HG03280 (cell line): ENCODE measurements around the gene SDC4.

Experiments used
- ATAC-seq: cut with Tn5 transposase; IDR thresholded peaks from one replicate; pipeline ENCODE4 v1.9.1; 2021; ENCODE audit warnings: mild to moderate bottlenecking, moderate library complexity; ENCODE audit not compliant: unreplicated experiment

The SDC4 gene

DNA sequence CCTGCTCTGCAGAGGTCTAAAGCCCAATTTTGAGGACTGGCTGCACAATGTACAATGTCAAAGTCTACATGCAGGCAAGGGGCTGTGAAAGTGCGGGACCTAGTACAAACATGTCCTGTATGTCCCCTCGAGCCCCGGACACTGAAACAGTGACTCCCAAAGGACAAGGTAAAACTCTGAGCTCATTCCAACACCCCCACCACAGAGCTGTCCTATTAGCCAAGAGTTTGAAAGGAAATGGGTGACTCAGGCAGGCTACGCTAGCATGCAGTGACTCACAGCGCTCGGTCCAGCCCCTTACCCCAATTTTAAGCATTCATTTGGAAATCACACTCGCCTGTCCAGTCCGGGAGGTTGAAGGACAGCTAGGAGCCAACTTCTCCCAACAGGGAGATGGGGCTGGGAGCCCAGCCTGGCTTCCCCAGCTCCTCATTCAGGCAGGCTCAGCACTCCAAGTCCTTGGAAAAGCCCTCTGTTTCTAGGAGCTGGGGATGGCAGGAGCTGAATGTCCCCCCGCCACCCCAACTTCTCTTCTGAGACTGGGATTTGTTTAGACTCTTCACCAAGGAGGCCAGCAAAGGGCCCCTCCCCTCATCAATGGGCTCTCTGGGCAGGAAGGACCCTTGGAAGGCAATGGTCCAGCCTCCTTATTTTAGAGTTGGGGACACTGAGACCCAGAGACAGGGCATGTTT is 3.9 kb downstream of the SDC4 start:
- ATAC-seq = no peak

GRCh38 chr20:45343532-45344167 is 4.6 kb downstream of the SDC4 start:
- no peak for ATAC-seq

GRCh38 chr20:45342855-45343531 is 5.2 kb downstream of the SDC4 start:
- ATAC-seq = no peak

- ATAC-seq = no peak
Observed at GRCh38 chr20:45341939-45342854, 6.0 kb downstream of the SDC4 start.

- no peak for ATAC-seq
Observed at GRCh38 chr20:45341579-45341938, 6.7 kb downstream of the SDC4 start.

DNA sequence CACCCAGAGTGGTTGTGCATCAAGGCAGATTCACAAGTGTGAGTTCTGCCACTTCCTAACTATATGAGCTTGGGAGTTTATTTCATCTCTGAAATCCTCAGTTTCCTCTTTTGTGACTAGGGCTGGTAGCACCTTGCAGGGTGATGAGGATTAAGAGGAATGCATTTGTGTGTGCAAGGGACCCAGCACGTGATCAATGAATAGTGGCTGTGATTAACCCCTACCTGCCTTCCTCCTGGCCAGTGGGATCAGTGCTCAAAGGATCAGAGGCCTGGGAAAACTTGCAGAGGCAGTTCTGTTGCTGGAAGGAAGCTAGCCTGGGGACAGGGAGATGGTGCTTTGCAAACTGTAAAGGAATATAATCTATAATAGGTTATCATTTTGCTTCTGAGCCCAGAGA is 7.3 kb downstream of the SDC4 start:
- no peak for ATAC-seq

DNA sequence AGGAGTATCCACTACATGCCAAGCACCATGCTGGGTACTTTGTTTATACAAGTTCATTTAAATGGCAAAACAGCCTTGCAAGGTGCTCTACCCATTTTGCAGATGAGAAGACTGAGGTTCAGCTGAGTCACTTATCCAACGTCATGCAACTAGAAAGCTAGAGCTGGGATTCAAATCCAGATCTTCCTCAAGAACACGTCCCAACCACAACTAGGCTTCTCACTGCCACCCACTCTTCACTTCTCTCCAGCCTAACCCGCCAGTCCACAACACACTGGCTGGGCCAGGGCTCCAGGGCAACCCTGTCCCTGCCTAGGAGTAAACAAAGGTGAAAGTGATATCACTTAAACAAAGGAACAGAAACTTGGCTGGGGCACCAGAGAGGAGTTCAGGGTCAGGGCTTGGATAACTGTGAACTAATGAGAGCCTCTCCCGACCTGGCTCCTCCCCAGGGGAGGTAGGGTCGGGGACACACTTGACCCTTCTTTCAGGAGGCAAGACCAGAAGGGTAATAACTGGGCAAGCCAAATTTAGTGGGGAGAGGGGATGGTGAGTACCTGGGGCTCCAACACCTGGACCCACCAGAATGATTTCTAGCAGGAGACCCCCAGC is 7.9 kb downstream of the SDC4 start:
- ATAC-seq = no peak

GRCh38 chr20:45339799-45340198 is 8.4 kb downstream of the SDC4 start:
- no peak for ATAC-seq

- no peak for ATAC-seq
Observed at GRCh38 chr20:45339084-45339483, 9.1 kb downstream of the SDC4 start.

GRCh38 chr20:45338121-45339030 is 9.8 kb downstream of the SDC4 start:
- ATAC-seq = no peak

DNA sequence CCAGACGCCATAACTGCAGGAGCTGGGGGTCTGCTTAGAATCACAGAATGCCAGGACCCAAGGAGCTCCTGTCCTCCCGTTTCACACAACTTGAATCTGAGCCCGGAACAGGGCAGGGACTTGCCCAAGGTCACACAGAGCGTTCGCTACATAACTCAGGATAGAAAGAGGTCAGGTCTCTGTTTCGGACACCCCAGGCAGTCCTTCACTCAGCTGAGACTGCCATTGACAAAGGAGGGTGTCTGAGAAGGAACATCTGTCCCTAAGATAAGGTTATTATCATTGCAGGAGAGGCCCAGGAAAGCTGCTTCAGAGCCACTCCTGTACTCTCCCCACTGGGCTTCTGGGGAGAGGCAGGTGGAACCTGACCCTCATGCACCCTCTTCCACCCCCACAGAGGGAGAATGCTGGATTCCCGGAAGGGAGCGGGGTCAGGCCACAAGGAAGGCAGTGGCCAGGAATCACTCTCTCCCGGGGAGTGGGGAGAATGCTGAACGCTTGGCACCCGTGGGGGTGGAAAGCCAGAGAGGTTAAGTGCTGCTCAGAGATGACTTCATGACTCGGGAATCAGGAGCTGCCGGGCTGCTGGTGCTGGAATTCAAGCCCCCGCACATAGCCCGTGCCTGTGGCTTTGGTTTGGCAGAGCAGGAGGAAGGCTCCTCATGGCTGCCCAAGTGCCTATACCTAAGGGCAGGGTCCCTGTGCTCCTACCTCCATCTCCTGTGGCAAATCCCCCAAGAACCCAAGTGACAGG is 10.7 kb downstream of the SDC4 start:
- no peak for ATAC-seq

DNA sequence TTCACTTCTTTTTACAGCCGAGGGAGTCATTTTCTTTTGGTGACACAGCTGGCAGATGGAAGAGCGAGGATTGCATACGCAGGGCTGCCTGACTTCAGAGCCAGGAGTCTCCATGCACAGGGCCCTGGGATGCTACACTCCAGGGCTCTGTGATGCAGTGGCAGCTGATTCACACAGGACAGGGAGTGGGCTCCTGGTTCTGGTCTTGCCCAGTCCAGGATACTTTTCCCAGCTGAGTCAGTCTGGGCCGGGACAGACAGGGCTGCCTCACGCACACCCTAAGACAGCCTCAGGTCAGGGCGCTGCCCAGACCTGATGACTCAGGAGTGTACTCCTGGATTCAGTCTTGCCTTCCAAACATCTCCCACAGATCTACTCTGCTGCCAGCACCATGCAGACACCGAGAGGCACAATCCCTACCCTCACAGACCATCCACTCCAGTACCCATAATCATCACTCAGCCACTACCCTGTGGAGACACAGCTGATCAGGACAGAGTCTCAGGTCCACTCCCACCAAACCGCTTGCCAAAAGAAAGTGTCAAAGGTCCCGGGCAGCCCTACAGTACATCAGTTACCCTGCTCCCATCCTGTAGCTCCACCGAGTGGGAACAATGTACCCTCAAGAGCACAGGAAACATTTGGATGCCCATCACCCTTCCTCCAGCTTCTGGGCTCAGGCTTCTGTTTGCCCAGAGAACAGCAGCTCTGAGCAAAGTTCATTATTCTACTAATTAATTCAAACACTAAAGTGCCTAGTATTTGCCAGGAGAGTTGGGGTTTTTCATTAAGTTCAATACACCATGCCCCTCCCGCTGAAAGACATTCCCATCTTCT is 11.5 kb downstream of the SDC4 start:
- ATAC-seq = no peak

DNA sequence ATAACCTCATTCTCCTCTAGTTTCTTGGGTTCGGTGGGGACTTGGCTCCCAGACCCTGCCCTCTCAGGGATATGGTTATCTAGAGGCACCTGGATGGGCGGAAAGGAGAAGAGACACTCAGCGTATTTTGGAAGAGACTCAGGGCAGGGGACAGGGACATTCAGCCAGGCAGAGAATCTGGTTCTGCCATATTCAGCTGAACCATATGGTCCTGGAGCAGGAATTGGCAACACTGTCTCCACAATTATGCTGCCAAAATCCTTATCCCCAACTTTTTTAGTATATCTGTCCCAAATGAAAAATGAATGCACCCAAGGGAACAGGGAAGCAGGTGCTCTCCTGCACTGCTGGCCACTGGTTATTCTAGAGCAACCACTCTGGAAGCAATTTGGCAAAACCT is 17.7 kb downstream of the SDC4 start:
- ATAC-seq = no peak

- ATAC-seq = no peak
Observed at GRCh38 chr20:45329497-45330319, 18.5 kb downstream of the SDC4 start.

DNA sequence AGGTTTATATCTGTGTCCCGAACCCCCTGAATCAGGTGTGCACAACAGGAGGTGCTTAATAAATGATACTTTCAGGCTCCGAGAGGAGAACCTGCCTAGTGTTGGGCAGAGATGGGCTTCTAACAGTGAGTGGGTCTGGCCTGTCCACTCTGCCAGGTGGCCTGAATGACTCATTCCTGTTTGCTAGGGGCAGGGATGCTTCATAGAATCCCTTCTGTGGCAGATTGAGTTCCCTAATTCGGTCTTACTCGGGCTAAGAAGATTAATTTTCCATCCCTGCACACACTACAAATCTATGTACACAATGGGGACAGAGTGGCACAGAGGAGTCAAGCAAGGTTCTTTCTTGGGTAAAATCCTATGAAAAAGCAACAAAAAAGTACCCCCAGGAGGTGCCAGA is 19.8 kb downstream of the SDC4 start:
- no peak for ATAC-seq

- ATAC-seq = no peak
Observed at GRCh38 chr20:45325371-45325770, 22.9 kb downstream of the SDC4 start.

DNA sequence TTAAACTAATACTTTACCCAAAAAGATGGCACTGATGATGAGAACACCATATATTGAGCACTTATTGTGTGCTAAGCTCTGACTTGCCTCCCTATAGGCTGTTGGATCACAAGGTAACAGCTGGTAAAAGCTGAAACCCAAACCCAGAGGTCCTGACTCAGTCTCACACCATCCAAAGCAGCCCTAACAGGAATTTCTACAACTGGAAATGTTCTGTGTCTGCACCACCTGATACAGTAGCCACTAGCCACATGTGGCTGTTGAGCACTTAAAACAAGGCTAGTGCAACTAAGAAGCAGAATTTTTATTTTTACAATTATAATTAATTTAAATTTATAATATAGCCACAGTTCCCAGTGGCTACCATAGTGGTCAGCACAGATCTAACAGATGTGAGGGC is 24.5 kb downstream of the SDC4 start:
- no peak for ATAC-seq
